ENCODE results near the gene MEGF6.

DNA sequence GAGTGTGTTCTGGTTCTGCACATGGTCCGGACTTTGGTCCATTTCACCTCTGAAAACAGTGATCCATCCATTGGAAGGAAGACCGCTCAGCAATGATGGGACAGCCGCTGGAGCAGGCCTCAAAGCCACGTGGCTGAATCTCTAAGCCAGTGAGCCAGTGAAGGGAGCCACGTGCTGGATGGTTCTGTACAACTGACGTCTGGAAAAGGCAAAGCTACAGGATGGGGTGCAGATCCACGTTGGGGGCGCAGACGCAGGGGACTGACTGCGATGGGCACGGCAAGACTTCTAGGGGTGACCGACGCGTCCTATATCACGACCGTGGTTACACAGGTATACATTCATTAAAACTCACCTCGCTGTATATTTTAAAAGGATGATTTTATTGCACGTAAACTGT is 167.0 kb downstream of the MEGF6 start:
- TF ChIP-seq POLR2A (IDR thresholded peaks at IDR 0.05) = no peak
- TF ChIP-seq, protein P1, sequence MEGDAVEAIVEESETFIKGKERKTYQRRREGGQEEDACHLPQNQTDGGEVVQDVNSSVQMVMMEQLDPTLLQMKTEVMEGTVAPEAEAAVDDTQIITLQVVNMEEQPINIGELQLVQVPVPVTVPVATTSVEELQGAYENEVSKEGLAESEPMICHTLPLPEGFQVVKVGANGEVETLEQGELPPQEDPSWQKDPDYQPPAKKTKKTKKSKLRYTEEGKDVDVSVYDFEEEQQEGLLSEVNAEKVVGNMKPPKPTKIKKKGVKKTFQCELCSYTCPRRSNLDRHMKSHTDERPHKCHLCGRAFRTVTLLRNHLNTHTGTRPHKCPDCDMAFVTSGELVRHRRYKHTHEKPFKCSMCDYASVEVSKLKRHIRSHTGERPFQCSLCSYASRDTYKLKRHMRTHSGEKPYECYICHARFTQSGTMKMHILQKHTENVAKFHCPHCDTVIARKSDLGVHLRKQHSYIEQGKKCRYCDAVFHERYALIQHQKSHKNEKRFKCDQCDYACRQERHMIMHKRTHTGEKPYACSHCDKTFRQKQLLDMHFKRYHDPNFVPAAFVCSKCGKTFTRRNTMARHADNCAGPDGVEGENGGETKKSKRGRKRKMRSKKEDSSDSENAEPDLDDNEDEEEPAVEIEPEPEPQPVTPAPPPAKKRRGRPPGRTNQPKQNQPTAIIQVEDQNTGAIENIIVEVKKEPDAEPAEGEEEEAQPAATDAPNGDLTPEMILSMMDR (IDR thresholded peaks at IDR 0.05) = no peak
- TF ChIP-seq EP300 (IDR thresholded peaks at IDR 0.05) = no peak

All from suprapubic skin (tissue), 3 donors.